HTR-8/SVneo (cell line): ENCODE results near the gene SBNO2.

Experiments
- DNase-seq: peaks from one replicate; pipeline ENCODE4 v3.0.0; 2011; ENCODE audit warnings: low spot score, mixed read lengths; ENCODE audit not compliant: insufficient read length
- FAIRE-seq: peaks from 2 replicates; lab custom pipeline; 2011; peaks lifted over from hg19 to GRCh38; lab: Jason Lieb, UNC

Gene SBNO2

DNA sequence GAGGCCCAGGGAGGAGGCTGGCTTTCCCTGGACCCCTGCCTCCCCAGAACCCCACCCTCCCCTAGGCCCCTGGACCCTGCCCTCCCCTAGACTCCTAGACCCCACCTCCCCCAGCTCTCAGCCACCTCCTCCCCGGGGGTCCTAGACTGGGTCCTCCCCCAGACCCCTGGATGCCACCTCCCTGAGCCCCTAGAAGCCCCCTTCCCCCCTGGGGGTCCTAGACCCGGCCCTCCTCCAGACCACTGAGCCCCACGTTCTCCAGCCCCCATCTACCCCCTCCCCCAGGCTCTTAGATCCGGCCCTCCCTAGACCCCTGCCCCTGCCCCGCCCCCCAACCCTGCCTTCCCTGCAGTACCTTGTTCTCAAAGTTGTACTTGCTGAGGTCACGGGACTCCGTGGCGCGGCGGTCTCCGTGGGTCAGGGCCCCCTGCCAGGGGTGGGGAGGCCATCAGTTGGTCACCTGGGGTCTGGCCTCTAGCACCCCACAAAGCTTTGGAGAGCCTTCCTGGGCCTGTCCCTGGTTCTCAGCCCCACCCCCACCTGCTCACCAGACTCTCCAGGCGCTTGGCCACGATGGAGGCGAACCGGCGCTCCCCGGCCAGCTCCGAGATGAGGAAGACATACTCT, 62.3 kb downstream of the SBNO2 start:
- DNase-seq, result no peak
- FAIRE-seq, result no peak

DNA sequence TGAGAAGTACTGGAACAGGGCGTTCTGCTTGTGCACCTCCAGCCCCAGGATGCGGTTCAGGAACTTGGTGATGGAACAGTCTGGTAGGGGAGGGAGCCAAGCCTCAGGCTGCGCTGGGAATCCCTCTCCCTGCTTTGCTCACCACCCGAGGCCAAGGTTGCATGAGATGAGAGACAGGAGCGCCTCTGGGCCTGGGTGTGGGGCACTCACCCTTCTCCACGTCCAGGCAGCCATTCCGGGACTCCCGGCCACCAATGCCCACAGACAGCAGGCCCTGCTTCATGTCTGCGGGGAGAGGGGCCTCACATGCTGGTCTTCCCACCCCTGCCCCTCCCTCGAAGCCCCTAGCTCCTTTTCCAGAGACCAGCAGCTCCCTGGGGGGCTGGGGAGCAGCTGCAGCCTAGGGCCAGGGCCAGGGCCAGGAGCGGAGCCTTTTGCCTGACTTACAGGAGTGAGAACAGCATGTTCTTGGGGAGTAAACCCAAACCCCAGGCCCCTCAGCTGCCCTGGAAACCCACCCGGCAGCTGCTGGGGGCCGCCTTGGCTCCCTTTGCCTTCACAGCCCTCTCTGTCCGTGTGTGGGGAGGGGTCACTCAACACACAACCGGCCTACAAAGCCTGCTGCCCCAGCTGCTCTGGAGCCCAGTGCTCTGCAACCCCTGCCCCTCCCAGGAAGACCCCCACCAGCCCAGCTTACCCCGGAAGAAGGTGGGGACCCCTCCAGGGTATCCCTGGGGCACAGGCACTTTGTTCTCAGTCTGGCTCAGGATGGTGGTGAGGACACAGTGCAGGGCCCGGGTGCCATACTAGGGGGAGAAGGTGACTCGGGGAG, 63.0 kb downstream of the SBNO2 start:
- DNase-seq, result no peak
- no peak for FAIRE-seq

DNA sequence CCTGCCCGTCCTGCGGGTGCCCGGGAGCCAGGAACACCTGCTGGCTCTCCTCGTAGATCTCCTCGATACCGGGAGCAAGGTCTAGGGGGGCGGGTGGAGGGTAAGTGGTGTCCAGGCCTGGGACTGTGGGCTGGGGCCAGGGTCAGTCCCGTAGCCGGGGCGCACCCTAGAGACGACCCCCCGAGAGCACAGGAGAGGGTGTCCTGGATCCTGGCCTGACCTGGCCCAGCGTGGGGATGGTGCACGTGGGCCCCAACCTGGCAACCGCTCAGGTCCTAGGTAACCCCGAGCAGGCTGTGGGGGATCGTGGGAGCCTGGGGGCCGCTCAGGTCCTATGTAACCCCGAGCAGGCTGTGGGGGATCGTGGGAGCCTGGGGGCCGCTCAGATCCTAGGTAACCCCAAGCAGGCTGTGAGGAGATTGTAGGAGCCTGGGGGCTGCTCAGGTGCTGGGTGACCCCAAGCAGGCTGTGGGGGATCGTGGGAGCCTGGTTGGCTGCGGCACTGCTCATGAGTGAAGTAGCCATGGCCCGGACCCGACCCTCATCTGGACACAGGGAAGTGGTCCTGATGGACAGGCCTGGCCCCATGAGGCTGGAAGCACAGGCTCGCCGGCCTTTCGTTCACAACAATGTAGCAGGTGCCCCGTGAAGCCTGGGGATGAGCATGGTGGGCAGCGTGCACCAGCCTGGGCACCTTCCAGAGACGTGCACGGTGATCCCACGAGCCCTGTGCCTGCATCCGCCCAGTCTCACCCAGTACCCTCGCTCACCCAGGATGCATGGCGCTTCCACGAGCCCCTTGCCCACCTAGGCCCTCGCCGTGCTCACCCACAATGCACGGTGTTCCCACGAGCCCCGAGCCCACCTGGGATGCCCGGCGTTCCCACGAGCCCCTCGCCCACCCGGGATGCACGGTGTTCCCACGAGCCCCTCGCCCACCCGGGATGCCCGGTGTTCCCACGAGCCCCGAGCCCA, 64.1 kb downstream of the SBNO2 start:
- FAIRE-seq, result no peak
- no peak for DNase-seq

DNA sequence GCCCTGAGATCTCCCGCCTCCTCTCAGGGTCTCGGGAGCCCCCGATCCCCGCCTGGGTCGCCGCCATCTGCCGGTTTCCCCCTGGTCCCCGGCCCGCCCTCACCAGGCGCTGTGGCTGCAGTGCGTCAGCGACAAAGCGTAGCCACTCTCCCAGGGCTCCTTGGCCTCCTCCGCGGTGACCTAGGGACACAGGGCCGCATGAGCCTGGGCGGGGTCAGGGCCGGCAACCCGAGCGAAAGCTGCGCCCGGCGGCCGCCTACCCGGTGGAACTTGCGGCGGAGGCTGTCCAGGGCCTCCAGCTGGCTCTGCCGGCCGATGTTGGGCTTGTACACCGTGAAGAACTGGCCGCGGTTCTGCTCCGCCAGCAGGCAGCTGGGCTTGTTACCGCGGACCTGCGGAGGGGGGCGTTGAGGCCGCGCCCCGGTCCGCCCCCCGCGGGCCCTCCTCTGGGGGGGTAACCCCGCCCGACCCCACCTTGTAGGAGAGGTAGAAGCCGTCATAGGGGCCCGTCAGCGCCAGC, 65.0 kb downstream of the SBNO2 start:
- DNase-seq, result no peak
- no peak for FAIRE-seq

DNA sequence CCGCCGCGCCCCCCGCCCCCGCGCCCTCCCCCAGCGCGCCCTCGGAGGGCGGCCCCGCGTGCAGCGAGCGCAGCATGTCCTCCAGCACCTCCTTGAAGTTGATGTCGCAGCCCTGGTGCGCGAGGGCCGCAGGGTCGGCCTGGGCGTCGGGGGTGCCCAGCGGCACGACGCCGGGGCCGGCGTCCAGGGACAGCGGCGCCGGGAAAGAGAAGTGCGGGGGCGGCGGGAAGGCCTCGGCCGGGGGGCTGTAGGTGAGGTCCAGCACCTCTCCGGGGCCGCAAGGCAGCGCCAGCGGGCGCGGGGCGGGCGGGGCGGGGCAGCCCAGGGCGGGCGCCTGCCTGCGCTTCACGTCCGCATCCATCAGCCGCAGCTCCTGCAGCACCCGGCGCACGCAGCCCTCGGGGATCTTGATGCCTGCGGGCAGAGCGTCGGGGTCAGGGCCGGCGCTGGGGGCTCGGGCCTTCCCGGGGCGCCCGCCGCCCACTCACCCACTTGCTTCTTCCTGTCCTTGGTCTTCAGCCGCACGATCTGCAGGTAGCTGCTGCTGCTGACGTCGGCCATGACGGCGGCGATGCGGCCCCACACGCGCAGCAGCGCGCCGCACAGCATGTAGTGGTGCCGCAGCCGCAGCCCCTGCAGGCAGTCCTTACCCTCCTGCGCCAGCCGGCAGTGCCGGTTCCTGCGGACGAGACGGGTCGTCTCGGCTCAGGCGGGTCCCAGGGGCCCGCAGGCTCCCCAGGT, 65.6 kb downstream of the SBNO2 start:
- FAIRE-seq (no peak), DNase-seq (no peak)

DNA sequence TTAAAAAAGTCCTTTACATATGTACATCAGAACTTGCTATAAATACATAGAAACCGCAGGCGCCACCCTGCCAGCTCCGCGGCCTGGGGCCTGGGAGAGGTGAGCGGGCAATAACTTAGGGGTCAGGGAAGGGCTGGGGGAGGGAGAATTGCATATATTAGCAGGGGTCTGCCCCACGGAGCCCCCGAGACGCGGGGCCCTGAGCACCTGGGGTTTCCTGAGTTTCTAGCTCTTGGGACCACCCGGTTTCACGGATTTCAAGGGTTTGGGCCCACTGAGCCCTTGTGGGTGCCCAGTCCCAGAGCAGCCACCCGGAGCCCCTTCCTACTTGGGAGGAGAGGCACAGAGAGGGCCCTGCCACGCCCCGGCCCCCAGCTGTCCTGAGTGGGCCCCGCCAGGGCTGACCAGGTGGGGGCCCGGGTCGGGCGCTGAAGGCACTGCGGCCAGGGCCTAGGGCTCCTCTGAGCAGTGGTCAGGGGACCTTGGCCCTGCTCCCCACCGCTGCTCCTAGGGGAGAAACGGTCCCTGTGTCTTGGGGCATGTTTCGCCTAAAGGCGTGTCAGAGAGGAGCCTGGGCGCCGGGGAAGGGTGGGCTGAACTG, 66.3 kb downstream of the SBNO2 start:
- no peak for FAIRE-seq
- no peak for DNase-seq

DNA sequence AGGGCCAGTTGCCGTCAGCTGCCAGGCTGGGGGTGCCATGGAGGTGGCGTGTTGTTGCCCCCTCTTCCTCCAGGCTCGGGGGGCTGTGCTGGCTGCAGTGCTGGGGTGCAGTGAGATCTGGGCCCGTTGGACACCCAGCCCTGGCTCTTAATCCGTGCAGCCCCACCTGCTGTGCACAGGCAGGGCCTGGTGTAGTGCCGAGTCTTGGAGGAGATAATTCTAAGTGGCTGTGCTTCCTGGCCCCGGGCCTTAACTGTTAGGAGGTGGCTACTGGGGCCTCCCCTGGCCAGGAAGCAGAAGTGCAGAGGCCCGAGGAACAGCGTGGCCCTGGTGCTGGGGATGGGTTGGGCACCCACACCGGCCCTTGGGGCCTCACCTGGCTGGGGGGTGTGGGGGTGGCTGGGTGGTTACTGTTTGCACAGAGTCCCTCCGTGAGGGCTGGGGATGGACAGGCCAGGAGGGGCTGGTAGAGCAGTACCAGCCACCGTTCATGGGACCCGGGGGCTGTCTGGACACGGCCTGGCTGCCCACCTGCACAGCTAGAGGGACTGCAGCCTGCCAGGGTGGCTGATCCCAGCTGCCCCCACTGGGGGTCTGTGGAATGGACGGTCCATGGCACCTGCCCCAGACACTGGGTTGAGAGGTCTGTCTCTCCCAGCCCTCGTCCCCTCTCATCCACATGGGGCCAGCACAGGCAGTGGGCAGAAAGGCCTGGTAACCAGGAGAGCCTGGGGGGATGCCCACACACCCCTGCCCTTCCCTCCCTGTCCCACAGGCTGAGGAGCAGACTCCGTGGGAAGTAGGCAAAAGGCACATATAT, 67.0 kb downstream of the SBNO2 start:
- FAIRE-seq, result peak; percentile 36
- DNase-seq, result no peak

DNA sequence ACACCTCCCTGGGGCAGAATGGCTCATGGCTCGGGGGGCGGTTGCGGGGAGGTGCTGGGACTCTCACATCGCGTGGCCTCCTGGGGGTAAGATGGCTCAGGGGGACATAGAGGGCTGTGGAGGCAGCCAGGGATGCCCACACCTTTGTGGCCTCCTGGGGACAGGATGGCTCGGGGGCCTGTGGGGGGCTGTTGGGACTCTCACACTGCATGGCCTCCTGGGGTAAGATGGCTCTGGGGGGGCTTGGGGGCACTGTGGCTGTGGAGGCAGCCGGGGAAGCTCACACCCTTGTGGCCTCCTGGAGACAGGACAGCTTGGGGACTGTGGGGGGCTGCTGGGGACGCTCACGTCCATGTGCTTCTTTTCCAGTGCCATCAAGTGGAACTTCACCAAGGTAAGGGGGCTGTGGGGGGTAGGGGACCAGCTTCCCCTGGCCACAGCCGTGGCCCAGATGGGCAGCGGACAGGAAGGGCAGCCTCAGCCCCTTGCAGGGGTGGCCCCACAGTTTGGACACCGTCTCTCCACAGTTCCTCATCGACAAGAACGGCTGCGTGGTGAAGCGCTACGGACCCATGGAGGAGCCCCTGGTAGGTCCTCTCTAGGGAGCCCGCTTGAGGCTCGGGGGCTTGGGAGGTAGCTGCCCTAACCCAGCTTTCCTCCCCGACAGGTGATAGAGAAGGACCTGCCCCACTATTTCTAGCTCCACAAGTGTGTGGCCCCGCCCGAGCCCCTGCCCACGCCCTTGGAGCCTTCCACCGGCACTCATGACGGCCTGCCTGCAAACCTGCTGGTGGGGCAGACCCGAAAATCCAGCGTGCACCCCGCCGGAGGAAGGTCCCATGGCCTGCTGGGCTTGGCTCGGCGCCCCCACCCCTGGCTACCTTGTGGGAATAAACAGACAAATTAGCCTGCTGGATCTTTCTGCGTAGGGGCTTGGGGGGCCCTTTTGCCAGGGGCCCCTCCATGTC, 67.9 kb downstream of the SBNO2 start:
- no peak for FAIRE-seq
- DNase-seq, result no peak

DNA sequence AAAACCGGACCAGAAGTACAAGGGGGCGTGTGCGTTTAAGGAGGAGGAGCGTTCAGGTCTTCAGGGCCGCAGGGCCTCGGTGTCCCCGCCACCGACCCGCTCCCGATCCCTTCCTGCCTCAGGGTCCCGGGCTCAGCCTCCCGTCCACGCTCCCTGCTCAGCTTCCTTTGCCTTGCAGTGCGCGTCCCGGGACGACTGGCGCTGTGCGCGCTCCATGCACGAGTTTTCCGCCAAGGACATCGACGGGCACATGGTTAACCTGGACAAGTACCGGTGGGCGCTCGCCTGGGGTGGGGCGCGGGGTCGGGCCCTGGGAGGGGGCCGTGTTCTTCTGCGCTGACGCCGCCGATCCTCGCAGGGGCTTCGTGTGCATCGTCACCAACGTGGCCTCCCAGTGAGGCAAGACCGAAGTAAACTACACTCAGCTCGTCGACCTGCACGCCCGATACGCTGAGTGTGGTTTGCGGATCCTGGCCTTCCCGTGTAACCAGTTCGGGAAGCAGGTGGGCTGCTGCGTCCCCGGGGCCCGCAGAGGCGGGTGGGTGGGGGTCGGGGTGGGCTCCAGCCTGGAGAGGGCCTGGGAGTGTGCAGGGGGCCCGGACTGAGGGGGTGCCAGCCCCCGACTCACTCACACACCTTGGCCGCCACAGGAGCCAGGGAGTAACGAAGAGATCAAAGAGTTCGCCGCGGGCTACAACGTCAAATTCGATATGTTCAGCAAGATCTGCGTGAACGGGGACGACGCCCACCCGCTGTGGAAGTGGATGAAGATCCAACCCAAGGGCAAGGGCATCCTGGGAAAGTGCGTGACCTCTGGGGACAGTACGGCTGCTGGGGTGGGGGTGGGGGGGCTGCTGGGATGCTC, 68.8 kb downstream of the SBNO2 start:
- FAIRE-seq, result peak; percentile 16

DNA sequence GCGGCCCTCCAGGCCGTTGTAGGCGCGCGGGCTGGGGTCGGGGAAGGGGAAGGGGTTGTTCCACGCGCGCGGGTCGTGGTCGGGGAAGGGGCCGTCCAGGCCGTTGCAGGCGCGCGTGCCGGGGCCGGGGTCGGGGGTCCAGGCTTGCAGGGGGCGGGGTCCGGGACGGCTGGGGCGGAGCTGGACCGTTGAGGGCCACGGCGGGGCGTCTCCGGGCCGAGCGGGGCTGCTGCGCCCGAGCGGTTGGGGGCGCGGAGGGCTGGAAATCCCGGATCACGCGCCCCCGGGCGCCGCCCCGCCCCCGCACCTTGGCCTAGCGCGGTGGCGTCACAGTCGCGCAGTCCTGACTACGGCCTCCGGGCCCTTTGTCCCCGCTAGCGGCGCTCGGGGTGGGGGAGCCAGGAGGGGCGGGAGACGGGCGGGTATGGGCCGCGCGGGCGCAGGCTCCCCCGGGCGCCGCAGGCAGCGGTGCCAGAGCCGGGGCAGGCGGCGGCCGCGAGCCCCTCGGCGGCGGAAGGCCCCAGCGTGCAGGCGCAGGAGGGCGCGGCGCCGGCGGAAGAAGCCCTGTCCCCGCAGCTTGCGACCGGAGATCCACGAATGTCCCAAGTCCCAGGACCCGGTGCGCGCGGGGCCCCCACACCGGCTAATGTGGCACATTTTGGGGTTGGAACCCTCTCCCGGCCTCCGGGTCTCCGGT, 69.6 kb downstream of the SBNO2 start:
- FAIRE-seq (no peak), DNase-seq (peak; percentile 46)

More for the DNA sequence above, 68.8 kb downstream of the SBNO2 start:
- no peak for DNase-seq

DNA sequence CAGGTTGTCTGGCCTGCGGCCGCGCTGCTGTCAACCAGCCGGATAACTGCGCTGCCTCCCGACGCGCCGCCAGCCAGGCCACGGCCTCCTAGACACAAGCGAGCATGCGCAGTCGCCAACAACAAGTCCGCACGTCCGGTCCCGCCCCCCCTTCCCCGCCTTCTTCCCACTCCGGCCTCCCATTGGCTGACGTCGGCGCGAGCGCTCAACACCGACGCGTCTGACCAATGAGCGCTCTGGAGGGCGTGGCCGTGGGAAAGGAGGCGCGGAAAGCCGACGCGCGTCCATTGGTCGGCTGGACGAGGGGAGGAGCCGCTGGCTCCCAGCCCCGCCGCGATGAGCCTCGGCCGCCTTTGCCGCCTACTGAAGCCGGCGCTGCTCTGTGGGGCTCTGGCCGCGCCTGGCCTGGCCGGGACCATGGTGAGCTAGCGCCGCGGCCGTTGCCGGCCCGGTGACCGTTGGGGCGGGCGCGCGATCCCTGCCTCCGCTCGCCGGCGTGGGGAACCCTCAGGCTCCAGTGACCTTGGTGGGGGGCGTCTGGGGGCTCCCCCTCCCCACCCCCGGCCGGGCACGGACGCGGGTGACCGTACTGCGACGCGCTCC, 70.3 kb downstream of the SBNO2 start, which contains the start of gene GPX4:
TSS of gene GPX4 (plus strand) at position 287 of the 603 bp plus-strand sequence. CDS start at position 337, 50 bp downstream.
- FAIRE-seq (peak; percentile 95), DNase-seq (peak; percentile 95)

DNA sequence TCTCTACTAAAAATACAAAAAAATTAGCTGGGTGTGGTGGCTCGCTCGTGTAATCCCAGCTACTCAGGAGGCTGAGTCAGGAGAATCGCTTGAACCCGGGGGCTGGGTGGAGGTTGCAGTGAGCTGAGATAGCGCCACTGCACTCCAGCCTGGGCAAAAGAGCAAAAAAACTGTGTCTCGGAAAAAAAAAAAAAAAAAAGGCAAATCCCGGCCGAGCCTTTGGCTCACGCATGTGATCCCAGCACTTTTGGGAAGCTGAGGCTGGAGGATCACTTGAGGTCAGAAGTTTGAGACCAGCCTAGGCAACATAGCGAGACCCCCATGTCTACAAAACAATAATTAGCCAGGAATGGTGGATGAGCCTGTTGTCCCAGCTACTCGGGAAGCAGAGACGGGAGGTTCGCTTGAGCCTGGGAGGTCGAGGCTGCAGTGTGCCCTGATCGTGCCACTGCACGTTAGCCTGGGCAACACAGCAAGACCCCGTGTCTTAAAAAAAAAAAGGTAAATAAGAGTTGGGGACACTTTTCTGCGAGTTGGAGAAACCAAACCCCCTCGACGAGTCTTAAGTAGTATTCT, 70.8 kb downstream of the SBNO2 start:
- no peak for FAIRE-seq
- DNase-seq, result no peak

DNA sequence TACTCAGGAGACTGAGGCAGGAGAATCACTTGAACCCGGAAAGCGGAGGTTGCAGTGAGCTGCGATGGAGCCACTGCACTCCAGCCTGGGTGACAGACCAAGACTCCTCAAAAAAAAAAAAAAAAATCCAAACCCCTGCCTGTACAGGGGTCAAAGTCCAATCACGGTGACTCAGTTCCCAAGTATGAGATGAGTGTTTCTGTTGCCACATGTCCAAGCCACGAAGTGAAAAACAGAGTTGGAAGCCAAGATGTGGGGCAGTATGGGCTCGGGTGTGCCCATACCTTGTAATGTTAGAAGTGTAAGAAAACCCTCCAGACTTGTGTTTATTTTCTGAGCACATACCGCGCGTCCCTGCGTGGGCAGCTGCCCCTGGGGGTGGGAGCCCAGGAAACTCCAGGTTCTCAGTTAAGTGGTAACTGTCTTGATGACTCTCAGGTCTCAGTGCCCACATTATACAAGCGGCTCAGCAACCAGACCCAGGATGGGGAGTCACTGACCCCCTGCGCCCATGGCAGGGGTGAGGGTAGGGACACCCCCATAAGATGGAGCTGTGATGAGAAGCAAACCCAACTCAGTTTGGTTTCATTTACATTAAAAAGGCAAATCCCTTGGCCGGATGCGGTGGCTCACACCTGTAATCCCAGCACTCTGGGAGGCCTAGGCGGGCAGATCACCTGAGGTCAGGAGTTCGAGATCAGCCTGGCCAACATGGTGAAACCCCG, 71.5 kb downstream of the SBNO2 start:
- peak; percentile 57 for FAIRE-seq
- peak; percentile 76 for DNase-seq

DNA sequence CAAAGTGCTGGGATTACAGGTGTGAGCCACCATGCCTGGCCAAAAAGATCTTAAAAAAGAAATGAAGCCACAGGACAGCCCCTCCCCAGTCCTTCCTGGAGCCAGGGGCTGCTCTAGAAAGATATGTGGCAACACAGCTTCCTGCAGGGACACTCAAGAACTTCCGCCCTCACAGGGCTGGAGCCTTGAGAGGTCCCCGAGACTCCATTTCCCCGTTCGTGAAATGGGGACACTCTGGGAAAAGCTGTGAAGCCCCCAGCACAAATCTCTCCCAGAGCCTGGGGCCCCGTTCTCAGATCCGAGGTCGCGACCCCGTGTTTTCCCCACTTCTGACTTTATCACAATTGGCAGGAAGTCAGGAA, 72.8 kb downstream of the SBNO2 start:
- no peak for FAIRE-seq
- no peak for DNase-seq
